ENCODE data around the gene QRICH2. TPM values are rescaled to one million over a fixed set of nuclear protein-coding genes. Genes with fewer than 3 reads are reported as not detected.

QRICH2 gene
- total and polyA plus RNA-seq, 9 of the 15 experiments (the other 6 are each of a cell fraction or from before 2014, with no cell fraction given): 0.03 to 1.6 (median 0.81) TPM

DNA sequence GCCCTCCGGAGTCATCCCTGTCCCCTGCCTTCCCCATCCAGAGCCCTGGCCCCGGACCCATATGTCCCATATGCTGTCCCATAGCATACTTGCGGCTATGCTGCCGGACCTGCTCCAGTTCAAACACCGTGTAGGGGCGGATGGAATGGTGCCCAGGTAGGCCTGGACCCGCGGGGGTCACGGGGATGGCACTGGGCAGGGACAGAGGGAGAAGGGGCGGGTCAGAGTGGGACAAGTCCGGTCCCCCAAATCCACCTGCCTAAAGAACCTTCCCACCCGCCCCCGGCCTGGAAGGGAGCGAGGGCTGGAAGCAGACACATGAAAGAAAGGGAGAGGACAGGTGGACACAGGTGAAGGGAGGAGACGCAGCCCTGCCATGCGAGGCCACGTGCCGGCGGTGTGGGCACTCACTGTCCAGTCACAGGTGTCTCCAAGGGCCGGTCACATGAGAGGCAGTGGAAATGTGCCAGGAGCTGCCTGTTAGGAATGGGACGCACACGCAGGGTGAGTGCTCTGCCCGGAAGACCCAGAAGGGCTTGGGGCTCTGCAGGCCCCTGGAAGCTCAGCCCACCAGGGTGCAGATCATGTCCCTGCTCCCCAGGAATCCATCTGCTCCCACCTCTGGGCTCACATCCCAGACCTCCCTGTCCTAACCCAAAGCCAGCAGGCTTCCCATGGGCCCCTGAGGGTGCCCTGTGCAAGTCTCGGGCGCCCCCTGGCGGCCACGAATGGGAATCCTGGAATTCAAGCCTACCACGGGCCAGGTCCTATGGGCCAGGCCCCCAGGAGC is 28.9 kb downstream of the QRICH2 start (continued):
- TF ChIP-seq ZNF277 (CRISPR knock-in tag; IDR thresholded peaks at IDR 0.05; ENCODE audit: borderline replicate concordance): no peak
- no peak for TF ChIP-seq CREB1 (IDR thresholded peaks at IDR 0.05)
- no peak for TF ChIP-seq CREB1 (CRISPR knock-in tag; IDR thresholded peaks at IDR 0.05)
- no peak for TF ChIP-seq MYBL2 (IDR thresholded peaks at IDR 0.05; ENCODE audit: low read depth)
- TF ChIP-seq MYBL2 (CRISPR knock-in tag; IDR thresholded peaks at IDR 0.05; ENCODE audit: borderline replicate concordance): no peak
- TF ChIP-seq, protein P1, sequence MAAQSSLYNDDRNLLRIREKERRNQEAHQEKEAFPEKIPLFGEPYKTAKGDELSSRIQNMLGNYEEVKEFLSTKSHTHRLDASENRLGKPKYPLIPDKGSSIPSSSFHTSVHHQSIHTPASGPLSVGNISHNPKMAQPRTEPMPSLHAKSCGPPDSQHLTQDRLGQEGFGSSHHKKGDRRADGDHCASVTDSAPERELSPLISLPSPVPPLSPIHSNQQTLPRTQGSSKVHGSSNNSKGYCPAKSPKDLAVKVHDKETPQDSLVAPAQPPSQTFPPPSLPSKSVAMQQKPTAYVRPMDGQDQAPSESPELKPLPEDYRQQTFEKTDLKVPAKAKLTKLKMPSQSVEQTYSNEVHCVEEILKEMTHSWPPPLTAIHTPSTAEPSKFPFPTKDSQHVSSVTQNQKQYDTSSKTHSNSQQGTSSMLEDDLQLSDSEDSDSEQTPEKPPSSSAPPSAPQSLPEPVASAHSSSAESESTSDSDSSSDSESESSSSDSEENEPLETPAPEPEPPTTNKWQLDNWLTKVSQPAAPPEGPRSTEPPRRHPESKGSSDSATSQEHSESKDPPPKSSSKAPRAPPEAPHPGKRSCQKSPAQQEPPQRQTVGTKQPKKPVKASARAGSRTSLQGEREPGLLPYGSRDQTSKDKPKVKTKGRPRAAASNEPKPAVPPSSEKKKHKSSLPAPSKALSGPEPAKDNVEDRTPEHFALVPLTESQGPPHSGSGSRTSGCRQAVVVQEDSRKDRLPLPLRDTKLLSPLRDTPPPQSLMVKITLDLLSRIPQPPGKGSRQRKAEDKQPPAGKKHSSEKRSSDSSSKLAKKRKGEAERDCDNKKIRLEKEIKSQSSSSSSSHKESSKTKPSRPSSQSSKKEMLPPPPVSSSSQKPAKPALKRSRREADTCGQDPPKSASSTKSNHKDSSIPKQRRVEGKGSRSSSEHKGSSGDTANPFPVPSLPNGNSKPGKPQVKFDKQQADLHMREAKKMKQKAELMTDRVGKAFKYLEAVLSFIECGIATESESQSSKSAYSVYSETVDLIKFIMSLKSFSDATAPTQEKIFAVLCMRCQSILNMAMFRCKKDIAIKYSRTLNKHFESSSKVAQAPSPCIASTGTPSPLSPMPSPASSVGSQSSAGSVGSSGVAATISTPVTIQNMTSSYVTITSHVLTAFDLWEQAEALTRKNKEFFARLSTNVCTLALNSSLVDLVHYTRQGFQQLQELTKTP (IDR thresholded peaks at IDR 0.05; ENCODE audit: low read depth in 1 of 2, partially characterized antibody in 2 of 2): no peak
- TF ChIP-seq, protein P2, sequence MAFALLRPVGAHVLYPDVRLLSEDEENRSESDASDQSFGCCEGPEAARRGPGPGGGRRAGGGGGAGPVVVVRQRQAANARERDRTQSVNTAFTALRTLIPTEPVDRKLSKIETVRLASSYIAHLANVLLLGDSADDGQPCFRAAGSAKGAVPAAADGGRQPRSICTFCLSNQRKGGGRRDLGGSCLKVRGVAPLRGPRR (CRISPR knock-in tag; IDR thresholded peaks at IDR 0.05): no peak
- TF ChIP-seq FOXK2 (conservative IDR thresholded peaks at IDR 0.05 in 1 of 2, IDR thresholded peaks at IDR 0.05 in 1 of 2; ENCODE audit: low read depth in 2 of 2): no peak
- TF ChIP-seq, protein P3, sequence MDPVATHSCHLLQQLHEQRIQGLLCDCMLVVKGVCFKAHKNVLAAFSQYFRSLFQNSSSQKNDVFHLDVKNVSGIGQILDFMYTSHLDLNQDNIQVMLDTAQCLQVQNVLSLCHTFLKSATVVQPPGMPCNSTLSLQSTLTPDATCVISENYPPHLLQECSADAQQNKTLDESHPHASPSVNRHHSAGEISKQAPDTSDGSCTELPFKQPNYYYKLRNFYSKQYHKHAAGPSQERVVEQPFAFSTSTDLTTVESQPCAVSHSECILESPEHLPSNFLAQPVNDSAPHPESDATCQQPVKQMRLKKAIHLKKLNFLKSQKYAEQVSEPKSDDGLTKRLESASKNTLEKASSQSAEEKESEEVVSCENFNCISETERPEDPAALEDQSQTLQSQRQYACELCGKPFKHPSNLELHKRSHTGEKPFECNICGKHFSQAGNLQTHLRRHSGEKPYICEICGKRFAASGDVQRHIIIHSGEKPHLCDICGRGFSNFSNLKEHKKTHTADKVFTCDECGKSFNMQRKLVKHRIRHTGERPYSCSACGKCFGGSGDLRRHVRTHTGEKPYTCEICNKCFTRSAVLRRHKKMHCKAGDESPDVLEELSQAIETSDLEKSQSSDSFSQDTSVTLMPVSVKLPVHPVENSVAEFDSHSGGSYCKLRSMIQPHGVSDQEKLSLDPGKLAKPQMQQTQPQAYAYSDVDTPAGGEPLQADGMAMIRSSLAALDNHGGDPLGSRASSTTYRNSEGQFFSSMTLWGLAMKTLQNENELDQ (CRISPR knock-in tag; IDR thresholded peaks at IDR 0.05; ENCODE audit: borderline replicate concordance): no peak
- no peak for TF ChIP-seq C11orf30 (IDR thresholded peaks at IDR 0.05; ENCODE audit: low read depth)
- no peak for TF ChIP-seq HNRNPL (IDR thresholded peaks at IDR 0.05; ENCODE audit: low read depth, low read length)
- TF ChIP-seq ETV6 (IDR thresholded peaks at IDR 0.05; ENCODE audit: borderline replicate concordance in 1 of 2, low read depth in 2 of 2, low read length in 1 of 2): no peak
- no peak for TF ChIP-seq ETV6 (CRISPR knock-in tag; IDR thresholded peaks at IDR 0.05; ENCODE audit: borderline replicate concordance)
- TF ChIP-seq, protein P4, sequence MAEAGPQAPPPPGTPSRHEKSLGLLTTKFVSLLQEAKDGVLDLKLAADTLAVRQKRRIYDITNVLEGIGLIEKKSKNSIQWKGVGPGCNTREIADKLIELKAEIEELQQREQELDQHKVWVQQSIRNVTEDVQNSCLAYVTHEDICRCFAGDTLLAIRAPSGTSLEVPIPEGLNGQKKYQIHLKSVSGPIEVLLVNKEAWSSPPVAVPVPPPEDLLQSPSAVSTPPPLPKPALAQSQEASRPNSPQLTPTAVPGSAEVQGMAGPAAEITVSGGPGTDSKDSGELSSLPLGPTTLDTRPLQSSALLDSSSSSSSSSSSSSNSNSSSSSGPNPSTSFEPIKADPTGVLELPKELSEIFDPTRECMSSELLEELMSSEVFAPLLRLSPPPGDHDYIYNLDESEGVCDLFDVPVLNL (CRISPR knock-in tag; IDR thresholded peaks at IDR 0.05; ENCODE audit: low read depth): no peak
- TF ChIP-seq, protein P5, sequence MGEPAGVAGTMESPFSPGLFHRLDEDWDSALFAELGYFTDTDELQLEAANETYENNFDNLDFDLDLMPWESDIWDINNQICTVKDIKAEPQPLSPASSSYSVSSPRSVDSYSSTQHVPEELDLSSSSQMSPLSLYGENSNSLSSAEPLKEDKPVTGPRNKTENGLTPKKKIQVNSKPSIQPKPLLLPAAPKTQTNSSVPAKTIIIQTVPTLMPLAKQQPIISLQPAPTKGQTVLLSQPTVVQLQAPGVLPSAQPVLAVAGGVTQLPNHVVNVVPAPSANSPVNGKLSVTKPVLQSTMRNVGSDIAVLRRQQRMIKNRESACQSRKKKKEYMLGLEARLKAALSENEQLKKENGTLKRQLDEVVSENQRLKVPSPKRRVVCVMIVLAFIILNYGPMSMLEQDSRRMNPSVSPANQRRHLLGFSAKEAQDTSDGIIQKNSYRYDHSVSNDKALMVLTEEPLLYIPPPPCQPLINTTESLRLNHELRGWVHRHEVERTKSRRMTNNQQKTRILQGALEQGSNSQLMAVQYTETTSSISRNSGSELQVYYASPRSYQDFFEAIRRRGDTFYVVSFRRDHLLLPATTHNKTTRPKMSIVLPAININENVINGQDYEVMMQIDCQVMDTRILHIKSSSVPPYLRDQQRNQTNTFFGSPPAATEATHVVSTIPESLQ (CRISPR knock-in tag; IDR thresholded peaks at IDR 0.05): no peak

All from K562 (cell line).